ENCODE results near the gene STAG2.

STAG2 gene

DNA sequence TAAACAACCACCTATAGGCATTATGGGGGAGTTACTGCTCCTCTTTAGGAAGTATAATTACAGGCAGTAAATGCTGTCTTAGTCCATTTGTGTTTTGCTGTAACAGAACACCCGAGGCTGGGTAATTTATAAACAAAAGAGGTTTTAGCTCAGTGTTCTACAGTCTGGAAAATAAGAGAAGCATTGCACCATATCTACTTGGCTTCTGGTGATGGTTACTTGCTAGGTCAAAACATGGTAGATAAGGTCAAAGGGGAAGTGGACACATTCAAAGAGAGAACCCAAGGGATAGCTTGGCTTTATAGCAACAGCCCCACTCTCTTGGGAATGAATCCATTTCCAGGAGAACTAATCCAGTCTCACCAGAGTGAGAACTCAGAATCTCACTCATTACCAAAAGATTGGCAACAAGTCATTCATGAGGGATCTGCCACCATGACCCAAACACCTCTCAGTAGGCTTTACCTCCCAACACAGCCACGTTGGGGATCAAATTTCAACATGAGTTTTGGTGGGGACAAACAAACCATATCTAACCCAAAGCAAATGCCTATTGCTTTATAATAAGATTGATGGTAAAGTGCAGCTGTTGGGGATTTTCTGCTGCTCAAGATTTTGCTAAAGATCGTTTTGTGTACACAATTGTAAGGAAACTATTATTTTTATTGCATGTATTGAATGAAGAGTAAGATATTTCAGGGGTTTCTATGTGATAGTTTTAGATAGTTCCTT is 32.6 kb downstream of the STAG2 start:
- TF ChIP-seq TAF1 (IDR thresholded peaks at IDR 0.05; ENCODE audit: borderline replicate concordance, insufficient read depth, low read length) (no peak), POLR2AphosphoS5 (IDR thresholded peaks at IDR 0.05; ENCODE audit: low read depth, low read length) (no peak)
- TF ChIP-seq, protein P1, sequence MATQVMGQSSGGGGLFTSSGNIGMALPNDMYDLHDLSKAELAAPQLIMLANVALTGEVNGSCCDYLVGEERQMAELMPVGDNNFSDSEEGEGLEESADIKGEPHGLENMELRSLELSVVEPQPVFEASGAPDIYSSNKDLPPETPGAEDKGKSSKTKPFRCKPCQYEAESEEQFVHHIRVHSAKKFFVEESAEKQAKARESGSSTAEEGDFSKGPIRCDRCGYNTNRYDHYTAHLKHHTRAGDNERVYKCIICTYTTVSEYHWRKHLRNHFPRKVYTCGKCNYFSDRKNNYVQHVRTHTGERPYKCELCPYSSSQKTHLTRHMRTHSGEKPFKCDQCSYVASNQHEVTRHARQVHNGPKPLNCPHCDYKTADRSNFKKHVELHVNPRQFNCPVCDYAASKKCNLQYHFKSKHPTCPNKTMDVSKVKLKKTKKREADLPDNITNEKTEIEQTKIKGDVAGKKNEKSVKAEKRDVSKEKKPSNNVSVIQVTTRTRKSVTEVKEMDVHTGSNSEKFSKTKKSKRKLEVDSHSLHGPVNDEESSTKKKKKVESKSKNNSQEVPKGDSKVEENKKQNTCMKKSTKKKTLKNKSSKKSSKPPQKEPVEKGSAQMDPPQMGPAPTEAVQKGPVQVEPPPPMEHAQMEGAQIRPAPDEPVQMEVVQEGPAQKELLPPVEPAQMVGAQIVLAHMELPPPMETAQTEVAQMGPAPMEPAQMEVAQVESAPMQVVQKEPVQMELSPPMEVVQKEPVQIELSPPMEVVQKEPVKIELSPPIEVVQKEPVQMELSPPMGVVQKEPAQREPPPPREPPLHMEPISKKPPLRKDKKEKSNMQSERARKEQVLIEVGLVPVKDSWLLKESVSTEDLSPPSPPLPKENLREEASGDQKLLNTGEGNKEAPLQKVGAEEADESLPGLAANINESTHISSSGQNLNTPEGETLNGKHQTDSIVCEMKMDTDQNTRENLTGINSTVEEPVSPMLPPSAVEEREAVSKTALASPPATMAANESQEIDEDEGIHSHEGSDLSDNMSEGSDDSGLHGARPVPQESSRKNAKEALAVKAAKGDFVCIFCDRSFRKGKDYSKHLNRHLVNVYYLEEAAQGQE (IDR thresholded peaks at IDR 0.05; ENCODE audit: insufficient read depth in 1 of 2, low read depth in 2 of 2, low read length in 2 of 2) = no peak

DNA sequence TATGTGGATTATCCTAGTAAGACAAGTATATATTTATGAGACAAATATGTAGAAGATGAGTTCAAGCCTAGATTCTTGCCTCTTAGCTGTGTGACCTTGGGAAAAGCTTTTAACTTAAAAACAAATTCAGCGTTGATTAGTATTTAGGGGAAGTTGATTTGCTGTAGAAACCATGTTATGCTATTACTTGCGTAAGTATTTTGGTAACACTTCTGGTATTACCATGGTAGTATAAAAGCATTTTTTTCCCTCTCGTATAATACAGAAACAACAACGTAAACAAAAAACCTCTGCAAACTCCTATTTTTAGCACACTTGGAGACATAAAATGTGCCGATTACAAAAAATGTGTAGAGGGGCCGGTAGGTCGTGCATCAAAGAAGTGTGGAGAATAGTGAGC is 33.2 kb downstream of the STAG2 start:
- TF ChIP-seq SIN3A (IDR thresholded peaks at IDR 0.05; ENCODE audit: borderline replicate concordance, insufficient read depth, low read length) (no peak), FOXP2 (optimal IDR thresholded peaks at IDR 0.05; ENCODE audit: borderline replicate concordance, extremely low read depth, extremely low read length, insufficient read depth) (no peak), POLR2AphosphoS5 (IDR thresholded peaks at IDR 0.05; ENCODE audit: low read depth, low read length) (no peak), TAF1 (IDR thresholded peaks at IDR 0.05; ENCODE audit: borderline replicate concordance, insufficient read depth, low read length) (no peak)
- TF ChIP-seq, protein P1 (IDR thresholded peaks at IDR 0.05; ENCODE audit: insufficient read depth in 1 of 2, low read depth in 2 of 2, low read length in 2 of 2) = no peak

DNA sequence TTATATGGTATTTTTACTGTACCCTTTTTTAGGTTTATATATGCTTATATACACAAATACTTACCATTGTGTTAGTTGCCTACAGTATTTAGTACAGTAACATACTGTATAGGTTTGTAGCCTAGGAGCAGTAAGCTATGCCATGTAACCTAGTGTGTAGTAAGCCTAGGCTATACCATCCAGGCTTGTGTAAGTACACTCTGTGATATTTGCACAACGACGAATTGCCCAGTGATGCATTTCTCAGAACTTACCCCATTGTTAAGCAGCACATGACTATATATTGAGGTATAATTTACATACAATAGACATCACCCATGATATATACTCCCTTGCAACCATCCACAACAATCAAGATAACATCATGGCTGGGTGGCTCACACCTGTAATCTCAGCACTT is 40.1 kb downstream of the STAG2 start:
- TF ChIP-seq, protein P1 (IDR thresholded peaks at IDR 0.05; ENCODE audit: insufficient read depth in 1 of 2, low read depth in 2 of 2, low read length in 2 of 2) = no peak
- TF ChIP-seq POLR2AphosphoS5 (IDR thresholded peaks at IDR 0.05; ENCODE audit: low read depth, low read length) = no peak
- no peak for TF ChIP-seq TAF1 (IDR thresholded peaks at IDR 0.05; ENCODE audit: borderline replicate concordance, insufficient read depth, low read length)
- TF ChIP-seq SIN3A (IDR thresholded peaks at IDR 0.05; ENCODE audit: borderline replicate concordance, insufficient read depth, low read length) = no peak
- no peak for TF ChIP-seq FOXP2 (optimal IDR thresholded peaks at IDR 0.05; ENCODE audit: borderline replicate concordance, extremely low read depth, extremely low read length, insufficient read depth)

DNA sequence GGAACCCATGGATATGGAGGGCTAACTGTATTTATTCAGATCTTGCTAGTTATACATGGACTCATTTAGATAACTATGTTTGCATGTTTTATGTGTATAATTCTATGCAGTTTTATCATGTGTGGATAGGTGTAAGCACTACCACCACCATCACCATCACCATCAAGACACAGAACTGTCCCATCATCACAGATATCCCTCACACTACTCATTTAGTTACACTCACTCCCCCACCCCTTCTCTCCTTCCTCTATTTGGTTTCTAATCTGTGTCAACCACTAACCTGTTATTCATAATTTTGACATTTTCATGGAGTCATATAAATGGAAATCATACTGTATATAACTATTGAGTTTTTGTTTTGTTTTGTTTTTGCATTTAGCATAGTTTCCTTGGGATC is 43.7 kb downstream of the STAG2 start:
- TF ChIP-seq FOXP2 (optimal IDR thresholded peaks at IDR 0.05; ENCODE audit: borderline replicate concordance, extremely low read depth, extremely low read length, insufficient read depth) (no peak), SIN3A (IDR thresholded peaks at IDR 0.05; ENCODE audit: borderline replicate concordance, insufficient read depth, low read length) (no peak), POLR2AphosphoS5 (IDR thresholded peaks at IDR 0.05; ENCODE audit: low read depth, low read length) (no peak), TAF1 (IDR thresholded peaks at IDR 0.05; ENCODE audit: borderline replicate concordance, insufficient read depth, low read length) (no peak)
- TF ChIP-seq, protein P1 (IDR thresholded peaks at IDR 0.05; ENCODE audit: insufficient read depth in 1 of 2, low read depth in 2 of 2, low read length in 2 of 2) = no peak

DNA sequence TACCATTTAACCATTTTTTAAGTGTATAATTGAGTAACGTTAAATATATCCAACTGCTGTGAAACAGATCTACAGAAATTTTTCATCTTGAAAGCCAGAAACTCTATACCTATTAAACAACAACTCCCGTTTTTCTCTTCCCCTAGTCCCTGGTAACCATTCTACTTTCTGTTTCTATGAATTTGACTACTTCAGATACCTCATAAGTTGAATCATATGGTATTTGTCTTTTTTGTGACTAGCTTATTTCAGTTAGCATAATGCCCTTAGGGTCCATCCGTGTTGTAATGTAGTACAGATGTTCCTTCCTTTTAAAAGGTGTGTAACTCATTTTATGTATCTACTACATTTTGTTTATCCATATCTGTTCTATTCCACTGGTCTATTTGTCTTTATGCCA is 48.7 kb downstream of the STAG2 start:
- TF ChIP-seq FOXP2 (optimal IDR thresholded peaks at IDR 0.05; ENCODE audit: borderline replicate concordance, extremely low read depth, extremely low read length, insufficient read depth) = no peak
- TF ChIP-seq, protein P1 (IDR thresholded peaks at IDR 0.05; ENCODE audit: insufficient read depth in 1 of 2, low read depth in 2 of 2, low read length in 2 of 2) = no peak
- no peak for TF ChIP-seq POLR2AphosphoS5 (IDR thresholded peaks at IDR 0.05; ENCODE audit: low read depth, low read length)
- TF ChIP-seq SIN3A (IDR thresholded peaks at IDR 0.05; ENCODE audit: borderline replicate concordance, insufficient read depth, low read length) = no peak
- no peak for TF ChIP-seq TAF1 (IDR thresholded peaks at IDR 0.05; ENCODE audit: borderline replicate concordance, insufficient read depth, low read length)
